NCI-H1105 treated with DMSO at 0.1 percent for 48 hours (cell line): ENCODE results near the gene FARP2.
"Not testable (repeated sequence)": the region's sequence is repeated elsewhere in the genome, so short reads cannot be mapped to it uniquely, and the experiment has no call there.

ENCODE experiments used
- DNase-seq: peaks from one replicate; lab custom pipeline; 2025; lab: John Stamatoyannopoulos, UW

FARP2 gene

DNA sequence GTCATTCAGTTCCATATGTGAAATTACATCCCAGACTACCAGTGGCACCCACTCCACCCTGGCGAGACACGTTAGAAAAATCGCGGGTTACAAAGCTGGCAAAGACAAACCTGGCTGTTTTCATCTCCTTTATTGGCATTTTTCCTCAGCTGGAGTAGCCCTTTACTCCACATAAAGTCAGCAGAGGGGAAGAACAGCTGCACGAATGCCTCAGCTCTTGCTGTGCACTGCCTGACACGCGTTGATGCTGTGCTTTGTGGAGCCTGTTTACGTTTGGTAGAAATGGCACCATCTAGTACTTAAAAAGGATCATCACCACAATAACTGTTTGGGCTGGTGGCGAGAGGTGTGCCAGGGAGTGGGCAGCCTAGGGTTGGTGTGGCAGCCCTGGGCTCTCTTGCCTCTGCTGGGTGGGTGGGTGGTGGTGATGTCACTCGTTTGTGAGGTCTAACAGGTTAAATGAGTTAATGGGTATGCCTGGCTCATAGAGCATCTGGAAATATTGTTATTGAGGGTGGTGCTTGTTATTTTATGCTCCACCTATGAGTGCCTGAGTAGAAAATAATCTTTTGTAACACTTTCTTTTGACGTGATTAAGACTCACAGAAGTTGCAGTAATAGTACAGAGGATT, 16.4 kb downstream of the FARP2 start:
- no peak for DNase-seq

DNA sequence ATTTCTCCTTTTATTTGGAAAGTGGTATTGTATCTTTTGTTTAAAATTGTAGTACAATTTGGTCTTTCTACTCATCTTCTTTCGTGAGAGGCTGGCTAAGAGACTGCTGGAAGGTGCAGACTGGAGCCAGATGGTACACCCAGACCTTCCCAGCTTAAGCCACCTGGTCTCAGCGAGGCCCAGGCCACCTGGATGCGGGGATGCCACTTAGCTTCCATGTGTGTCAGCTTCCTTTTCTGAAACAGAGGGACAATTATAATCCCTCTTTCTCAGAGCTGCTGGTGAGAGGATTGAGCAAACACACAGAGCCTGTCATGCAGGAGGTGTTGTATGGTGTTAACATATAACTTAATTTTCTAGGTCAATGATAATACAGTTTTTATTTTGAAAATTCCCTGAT, 17.4 kb downstream of the FARP2 start:
- no peak for DNase-seq

DNA sequence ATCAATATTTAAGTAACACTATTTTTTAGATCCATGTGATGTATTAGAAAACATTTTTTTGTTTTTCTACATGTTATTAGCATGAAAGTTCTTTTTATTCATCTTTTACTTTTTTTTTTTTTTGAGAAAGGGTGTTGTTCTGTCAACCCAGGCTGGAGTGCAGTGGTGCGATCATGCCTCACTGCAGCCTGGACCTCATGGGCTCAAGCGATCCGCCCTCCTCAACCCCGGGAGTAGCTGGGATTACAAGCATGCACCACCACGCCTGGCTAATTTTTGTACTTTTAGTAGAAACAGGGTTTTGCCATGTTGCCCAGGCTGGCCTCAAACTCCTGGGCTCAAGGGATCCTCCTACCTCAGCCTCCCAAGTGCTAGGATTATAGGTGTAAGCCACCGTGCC, 17.8 kb downstream of the FARP2 start:
- not testable (repeated sequence) for DNase-seq

DNA sequence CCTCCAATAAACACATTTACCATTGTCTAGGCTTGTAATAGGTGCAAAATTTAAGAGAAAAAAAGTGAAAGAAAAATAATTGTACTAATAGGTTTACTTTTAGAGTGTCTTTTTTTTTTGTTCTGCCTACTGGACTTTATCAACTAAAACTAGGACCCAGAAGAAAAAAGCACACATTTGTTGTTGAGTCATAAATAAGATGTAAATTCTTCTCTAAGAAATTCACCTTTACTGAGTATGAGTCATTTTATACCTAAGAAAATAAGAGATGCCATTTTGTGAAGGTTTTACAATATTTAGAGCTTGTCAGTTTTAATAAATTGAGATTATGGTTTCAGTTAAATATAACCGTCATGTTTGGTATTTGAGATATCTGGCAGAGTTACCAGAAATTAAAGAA, 19.2 kb downstream of the FARP2 start:
- DNase-seq: no peak

DNA sequence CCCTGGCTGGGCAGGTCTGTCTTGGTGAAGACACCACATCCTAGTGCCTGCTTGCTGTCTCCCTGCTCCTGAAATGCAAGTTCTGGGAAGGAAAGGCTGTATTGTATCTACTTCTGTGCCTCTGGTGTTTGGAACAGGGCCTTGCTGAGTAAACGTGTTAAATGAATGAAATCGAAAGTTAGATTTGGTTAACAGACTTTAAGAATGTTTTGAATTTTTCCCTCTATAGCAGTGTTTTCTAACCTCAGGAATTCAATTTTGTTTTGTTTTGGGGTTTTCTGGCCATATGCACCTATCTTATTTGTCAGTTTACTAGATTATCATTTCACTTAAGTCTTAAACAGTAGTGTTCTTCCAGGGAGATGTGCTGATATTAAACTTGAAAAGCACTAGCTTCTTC, 20.7 kb downstream of the FARP2 start:
- no peak for DNase-seq

DNA sequence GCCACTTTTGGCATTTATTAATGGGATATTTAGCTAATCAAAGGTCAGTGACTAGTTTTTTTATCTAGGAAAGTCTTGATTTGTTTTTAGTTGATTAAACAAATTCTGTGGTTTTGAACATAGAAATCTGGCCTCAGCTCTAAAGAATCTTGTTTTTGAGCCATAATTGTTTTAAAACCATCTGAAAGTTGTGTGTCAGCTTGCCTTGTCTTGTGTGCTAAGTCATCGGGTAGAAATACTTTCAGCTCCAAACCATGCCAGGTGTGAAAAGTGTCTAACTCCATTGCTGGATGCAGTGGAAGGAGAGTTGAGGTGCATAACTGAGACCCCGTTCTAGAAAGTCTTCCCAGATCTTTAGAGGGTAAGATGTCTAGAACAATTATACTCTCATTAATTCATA, 22.7 kb downstream of the FARP2 start:
- DNase-seq: no peak

DNA sequence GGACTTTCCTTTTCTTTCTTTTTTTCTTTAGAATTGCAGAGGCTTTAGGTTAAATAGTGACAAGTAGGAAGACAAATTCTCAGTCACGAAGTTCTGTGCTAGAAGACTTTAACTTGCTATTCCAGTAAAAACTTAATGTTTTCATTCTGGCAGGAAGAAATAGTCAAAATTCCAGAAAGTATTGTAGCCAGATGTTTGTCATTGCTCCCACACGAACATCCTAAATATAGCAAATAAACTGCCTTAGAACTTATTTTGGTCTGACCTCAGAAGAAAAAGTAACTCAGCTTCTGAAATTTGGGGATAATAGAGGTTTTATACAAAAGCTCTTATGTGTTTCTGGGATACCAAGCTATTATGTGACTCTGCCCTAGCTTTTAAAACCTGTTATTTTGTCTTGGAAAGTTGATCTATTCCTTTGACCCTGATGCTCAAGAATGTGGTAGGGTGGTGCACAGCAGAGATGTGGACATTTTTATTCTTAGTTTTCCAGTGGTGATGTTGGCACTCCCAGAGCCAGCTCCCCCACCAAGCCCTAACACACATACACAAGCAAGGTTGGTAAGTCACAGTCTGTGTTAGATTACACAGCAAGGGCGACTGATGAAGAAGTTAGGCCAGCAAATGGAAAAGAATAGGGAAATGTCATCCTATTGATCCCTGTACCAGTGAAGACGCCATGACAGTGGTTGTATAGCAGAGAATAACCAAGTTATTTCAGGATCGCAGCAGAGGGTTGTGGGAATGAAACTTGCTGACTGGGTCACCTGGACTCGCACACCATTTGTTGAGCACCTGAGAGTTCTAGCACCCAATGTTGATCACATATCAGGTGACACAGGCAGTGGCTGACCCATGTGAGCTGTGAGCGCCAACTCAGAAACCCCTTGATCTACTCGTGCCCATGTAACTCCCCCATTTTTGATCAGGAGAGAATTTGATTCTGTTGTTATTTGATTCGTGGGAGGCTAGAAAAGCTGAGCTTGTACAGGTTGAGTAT, 23.7 kb downstream of the FARP2 start:
- no peak for DNase-seq

DNA sequence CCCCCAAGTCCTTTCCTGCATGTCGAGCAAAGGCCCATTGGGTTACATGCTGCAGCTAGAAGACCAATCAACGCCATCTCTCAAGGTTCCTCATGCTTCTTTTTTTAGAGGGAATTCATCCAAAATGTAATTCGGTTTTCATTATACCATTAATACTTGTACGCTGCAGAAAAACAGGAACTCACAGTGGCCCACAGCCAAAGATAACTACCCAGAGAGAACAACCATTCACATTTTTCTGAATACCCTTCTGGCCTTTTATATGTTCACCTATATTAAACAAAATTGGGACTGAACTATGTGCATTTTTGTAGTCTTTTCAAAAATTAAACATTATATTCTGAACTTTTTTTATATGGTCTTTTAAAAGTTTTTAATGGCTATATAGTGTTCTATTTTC, 25.8 kb downstream of the FARP2 start:
- no peak for DNase-seq

DNA sequence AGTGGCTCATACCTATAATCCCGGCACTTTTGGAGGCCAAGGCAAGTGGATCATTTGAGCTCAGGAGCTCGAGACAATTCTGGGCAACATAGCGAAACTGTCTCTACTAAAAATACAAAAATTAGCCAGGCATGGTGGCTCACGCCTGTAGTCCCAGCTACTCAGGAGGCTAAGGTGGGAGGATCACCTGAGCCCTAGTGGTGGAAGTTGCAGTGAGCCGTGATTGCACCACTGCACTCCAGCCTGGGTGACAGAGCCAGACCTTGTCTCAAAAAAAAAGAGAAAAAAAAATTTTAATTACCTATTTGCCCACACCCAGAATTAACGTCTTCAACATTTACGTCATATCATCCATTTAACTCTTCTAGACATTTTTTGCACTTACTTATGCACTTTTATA, 29.4 kb downstream of the FARP2 start:
- DNase-seq: not testable (repeated sequence)

DNA sequence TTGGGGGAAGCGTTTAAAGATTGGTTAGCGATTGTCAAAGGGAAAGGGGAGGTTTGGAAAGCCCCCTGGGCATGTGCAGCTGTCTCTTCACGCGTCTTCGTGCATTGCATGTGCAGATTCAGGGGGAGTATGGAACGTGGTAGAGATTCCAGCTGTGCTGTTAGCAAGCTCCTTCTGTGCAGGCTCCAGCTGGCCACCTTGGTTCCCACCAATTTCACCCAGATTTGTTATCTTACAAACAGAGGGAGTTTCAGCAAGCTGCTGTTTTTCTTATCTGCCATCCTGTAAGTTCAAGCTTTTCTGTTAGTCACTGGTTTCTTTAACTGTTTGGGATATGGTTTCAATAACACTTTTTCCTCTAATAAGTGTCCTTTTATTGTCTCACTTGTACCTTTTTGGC, 30.4 kb downstream of the FARP2 start:
- no peak for DNase-seq

DNA sequence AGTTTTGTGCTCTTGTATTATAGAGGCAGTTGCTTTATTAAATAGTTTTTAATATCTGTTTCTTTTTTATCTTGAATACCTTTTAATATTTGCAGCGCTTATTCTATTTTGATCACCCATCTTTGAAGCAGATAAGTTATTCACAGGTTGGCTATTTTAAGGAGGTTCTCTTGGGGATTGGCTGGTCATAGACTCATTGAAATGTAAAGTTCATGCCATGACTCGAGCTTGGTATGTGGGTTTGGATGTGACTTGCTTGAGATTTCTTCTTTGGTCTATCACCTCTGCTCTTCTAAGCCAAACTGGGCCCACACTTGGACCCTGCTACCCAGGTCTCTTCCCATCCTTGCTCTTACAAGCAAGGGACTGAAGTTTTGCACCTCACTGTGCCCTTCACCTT, 33.6 kb downstream of the FARP2 start:
- no peak for DNase-seq

DNA sequence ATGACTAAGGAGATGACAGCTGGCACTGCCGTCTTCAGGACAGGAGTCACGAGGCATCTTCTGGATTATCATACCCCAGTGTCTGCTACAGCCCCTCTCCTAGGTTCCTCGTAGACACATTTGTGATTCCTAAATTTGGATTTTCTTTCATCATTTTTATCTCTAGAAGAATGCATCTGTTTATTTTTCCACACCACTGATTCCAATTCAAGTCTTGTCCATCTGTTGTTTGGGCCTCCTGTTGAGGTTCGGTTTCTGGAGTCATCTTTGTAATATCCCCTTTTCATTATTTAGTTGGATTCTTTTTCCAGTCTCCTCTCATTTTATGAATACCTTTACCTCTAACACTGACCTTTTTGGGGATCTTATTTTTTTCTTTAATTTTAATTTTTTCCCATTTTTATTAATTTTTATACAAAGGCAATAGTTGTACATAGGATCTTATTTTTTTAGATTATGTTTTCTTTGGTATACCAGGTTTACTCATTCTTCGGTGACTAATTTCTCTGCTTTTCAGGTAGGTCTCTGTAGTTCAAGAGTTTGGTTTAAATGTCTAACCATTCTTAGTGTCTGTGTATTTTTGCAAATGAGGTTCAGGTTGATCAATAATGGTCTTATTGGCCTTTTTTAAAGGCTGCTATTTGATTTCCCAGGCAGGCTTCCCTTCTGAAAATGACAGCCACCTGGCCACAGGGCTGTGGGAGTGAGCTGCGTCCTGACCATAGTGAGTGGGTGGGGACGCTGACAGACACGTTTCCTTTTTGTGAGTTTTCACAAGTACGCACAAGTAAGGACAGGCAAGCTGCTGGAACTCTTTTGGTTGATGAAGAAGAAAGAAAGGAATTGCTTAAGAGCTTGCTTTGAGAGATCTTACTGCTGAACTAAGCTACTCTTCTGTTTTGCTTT, 34.5 kb downstream of the FARP2 start:
- no peak for DNase-seq

DNA sequence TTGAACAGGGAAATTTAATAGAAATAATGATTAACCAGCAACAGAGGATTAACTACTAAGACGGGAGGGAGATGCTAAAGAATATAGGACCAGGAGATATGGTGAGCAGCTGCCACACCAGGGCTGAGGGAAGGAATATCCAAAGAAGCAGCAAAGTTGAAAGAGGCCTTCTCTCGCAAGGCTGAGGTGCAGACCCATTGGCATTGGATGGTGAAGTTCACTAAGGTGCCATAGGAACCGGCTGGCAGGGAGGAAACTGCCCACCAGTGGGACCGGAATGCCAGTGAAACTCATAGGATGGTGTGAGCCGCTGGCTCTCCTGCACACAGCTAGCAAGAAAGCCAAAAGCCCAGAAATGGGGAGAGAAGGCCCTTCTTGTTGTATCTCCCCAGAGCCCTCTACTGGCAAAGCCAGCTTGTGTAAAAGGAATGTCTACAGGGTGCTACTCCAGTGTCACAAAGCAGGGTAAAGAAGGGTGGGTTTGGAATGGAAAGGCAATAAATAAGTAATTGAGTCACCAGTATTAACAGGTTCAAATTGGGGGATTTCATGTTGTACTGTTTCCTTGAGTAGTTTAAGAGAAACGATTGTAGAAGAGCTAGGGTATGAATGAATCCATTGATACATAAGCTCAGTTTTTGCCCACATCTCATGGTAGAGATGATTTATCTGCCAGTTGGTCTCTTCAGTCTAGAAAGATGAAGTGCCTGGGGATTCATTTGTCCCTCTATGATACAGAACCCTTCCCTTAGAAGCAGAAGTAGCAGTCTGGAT, 36.0 kb downstream of the FARP2 start:
- DNase-seq: no peak

DNA sequence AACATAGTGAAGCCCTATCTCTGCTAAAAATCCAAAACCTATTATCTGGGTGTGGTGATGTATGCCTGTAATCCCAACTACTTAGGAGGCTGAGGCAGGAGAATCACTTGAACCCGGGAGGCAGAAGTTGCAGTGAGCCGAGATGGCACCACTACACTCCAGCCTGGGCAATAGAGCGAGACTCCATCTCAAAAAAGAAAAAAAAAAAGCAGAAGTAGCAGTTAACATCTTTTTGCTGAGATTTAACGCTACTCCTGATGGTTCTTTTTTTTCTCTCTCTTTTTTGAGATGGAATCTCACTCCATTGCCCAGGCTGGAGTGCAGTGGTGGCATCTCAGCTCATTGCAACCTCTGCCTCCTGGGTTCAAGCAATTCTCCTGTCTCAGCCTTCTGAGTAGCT, 36.7 kb downstream of the FARP2 start:
- DNase-seq: not testable (repeated sequence)

DNA sequence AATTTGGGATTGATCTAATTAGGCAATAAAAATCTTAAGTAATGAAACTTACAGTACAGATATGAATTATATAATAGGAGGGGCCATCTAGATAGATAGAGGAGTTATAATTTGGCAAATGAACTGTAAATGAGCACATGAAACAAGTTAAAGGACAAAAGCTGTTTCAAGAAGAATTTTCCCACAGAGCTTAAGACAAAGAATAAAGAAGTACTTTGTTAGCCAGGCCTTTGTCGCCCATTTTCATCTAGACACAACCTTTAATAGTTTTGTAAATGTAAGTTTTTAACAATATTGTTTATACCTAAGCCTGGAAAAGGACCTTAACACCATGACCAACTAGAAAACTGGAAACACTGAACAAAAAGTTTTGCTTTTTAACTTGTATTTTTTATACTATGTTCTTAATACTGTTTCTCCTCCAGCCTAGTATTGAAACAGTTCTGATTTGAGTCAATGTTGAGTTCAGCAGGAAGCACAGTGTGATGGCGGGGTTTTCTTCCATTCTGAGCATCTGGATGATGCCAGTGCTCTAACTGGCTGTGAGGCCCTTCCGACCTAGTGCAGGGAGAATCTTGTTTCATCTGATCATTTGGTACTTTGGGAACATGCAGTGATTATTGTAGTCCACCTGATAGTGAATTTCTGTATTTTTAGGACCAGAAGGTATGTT, 37.6 kb downstream of the FARP2 start:
- no peak for DNase-seq

DNA sequence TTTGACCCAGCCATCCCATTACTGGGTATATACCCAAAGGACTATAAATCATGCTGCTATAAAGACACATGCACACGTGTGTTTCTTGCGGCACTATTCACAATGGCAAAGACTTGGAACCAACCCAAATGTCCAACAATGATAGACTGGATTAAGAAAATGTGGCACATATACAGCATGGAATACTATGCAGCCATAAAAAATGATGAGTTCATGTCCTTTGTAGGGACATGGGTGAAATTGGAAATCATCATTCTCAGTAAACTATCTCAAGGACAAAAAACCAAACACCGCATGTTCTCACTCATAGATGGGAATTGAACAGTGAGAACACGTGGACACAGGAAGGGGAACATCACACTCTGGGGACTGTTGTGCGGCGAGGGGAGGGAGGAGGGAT, 40.7 kb downstream of the FARP2 start:
- DNase-seq: not testable (repeated sequence)

DNA sequence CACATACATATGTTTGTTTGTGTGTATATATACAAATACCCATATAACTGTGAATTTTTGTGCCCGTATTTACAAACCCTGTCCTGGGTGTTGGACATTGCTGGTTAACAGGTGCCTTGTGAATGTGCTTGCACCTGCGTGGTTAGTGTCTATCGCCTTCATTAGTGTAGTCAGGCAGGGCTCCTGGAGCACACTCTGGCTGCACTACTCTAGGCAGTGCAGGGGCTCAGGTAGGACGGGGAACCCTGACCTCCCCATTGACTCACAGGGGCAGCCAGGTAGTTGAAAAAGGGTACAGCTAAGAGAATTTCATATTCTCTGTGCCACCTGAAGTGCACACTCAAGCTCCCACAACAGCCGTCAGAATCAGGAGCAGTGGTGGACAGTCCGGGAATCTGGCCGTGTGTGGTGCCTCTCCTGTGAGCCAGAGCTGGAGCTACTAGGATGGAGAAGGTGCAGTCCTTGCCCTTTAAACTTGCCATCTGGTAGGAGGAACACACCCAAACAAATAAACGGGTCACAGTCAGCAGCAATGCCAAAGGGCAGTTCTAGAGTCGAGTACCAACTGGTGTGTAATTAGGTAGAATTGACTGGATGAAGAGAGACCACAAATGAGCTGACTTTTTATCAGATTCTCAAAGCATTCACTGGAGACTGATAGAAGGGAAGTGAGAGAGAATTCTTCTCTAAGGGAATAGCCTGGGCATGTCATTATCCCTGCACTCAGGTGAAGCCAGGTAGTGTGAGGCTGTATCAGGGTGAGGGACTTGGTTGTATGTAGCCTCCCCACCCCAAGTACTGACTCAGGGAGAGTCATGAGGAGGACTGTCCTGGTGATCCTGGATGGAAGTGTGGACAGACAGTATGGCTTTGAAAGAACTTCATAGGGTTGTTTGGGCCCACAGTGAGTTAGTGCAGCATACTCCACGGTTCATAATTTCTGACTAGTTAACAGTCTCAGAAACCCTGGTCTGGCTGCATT, 44.1 kb downstream of the FARP2 start:
- no peak for DNase-seq

DNA sequence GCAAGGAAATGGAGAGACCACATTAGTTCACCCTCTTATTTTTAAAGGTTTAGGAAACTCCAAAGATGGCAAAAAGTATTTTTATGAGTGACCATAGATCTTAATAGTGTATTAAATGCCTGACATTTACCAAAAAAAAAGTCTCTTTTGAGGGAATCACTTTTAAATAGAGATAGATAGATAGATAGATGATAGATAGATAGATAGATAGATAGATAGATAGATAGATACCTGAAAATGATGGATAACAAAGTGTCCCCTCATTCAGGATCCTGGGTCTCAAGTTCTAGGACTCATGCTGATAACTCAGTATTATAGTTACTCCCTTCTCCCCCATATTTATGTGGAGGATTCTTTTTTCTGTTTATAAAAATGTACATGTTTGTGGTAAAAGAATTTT, 52.8 kb downstream of the FARP2 start:
- DNase-seq: no peak

DNA sequence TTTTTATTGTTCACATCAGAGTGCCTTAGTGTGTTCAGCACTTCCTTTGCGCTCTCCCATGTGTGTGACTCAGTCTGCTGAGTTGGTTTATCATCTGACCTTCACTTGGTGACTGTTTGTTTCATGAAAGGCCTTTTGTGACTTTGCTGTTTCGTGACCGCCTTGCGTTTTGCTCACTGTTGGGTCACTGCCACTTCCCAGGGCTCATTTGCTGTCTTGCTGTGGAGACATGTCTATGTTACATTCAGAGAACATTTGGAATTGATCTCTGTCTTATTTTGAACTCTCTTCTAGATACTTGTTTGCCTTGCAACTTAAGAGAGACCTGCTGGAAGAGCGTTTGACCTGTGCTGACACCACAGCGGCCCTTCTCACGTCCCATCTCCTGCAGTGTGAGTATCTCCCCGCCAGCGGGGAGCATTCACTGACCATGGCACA, 54.7 kb downstream of the FARP2 start:
- DNase-seq: no peak

DNA sequence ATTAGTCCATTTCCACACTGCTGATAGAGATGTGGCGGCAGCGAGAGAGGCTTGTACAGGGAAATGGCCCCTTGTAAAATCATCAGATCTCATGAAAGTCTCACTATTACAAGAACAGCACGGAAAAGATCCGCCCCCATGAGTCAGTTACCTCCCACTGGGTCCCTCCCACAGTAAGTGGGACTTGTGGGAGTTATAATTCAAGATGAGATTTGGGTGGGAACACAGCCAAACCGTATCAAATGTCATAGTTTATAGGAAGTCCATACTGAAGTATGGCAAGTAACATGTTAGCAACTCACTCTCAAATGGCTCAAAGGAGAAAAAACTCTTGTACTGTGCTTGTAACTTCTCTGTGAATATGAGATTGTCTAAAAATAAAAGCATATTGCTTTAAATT, 56.1 kb downstream of the FARP2 start:
- DNase-seq: peak; percentile 44
